Ascending aorta (tissue), 2 donors: ENCODE results near the gene CD36. TPM values are rescaled to one million over a fixed set of nuclear protein-coding genes. Genes with fewer than 3 reads are reported as not detected.

Source experiments
- DNase-seq, 2 donors: peaks; one replicate each; pipeline ENCODE4 v3.0.0-alpha.2; 2019; ENCODE audit warnings: low spot score in 2 of 2
- H3K27ac ChIP-seq, 2 donors: fragments of 200-600 bp; sonication (generic); one replicate each; pipeline ENCODE4 v1.5.1; 2016 to 2017; ENCODE audit warnings: mild to moderate bottlenecking in 1 of 2
- H3K27me3 ChIP-seq: fragments of 200-600 bp; sonication (generic); one replicate; pipeline ENCODE4 v1.5.1; 2017
- H3K36me3 ChIP-seq, 2 donors: fragments of 200-600 bp; sonication (generic); one replicate each; pipeline ENCODE4 v1.5.1; 2016
- H3K4me1 ChIP-seq, 2 donors: fragments of 200-600 bp; sonication (generic); one replicate each; pipeline ENCODE4 v1.5.1; 2016 to 2017; ENCODE audit warnings: mild to moderate bottlenecking in 1 of 2
- H3K4me3 ChIP-seq, 2 donors: fragments of 200-600 bp; sonication (generic); one replicate each; pipeline ENCODE4 v1.5.1; 2016 to 2017; ENCODE audit warnings: mild to moderate bottlenecking in 1 of 2
- H3K9me3 ChIP-seq, 2 donors: fragments of 200-600 bp; sonication (generic); one replicate each; pipeline ENCODE4 v1.5.1; 2016
- CTCF ChIP-seq, 3 experiments: fragments of 200-600 bp in 2 of 3; fragments of 450-650 bp in 1 of 3; sonication (generic) in 2 of 3; IDR thresholded peaks; one replicate each; pipeline ENCODE4 v1.5.1; 2016 to 2019; ENCODE audit warnings: antibody characterized with exemption in 3 of 3, mild to moderate bottlenecking in 1 of 3, moderate library complexity in 1 of 3
- intact Hi-C: fragments of 100-400 bp; cut with DNase I; formaldehyde crosslinking; loops from one replicate; pipeline ENCODE4 v1.15.1; 2023
- total RNA-seq: library from RNA; depleted of rRNA; stranded (reverse); fragments of >200 nt; gene quantifications from one replicate; pipeline ENCODE4 v1.1.0, GENCODE V29; 2016

Gene CD36
- total RNA-seq, 1 donor from 2014 or later = 302 TPM

GRCh38 chr7:80632819-80633218, 5.6 kb upstream of the CD36 start:
- TF ChIP-seq CTCF (IDR thresholded peaks at IDR 0.05) = no peak
- H3K36me3 ChIP-seq = no peaks in the 10 kb centered on the region
- no peak for DNase-seq
- H3K4me1 ChIP-seq = no peaks in the 10 kb centered on the region
- intact Hi-C loops = no loop called here
- H3K27me3 ChIP-seq = no peaks in the 10 kb centered on the region
- H3K9me3 ChIP-seq = no peaks in the 10 kb centered on the region
- no peak overlapping the region for H3K27ac ChIP-seq
- no peak overlapping the region for H3K4me3 ChIP-seq

- Histone ChIP-seq H3K27me3 (no peaks in the 10 kb centered on the region), H3K27ac (no peak overlapping the region), H3K4me3 (no peak overlapping the region), H3K4me1 (no peaks in the 10 kb centered on the region), H3K36me3 (no peaks in the 10 kb centered on the region), H3K9me3 (no peaks in the 10 kb centered on the region)
- DNase-seq = no peak
- TF ChIP-seq CTCF (IDR thresholded peaks at IDR 0.05) = no peak
- intact Hi-C loops = no loop called here
These were observed 3.9 kb upstream of the CD36 start for GRCh38 chr7:80634505-80634904.

- no peak for TF ChIP-seq CTCF (IDR thresholded peaks at IDR 0.05)
- DNase-seq = no peak
- H3K9me3 ChIP-seq = no peaks in the 10 kb centered on the region
- no peak overlapping the region for H3K4me3 ChIP-seq
- H3K4me1 ChIP-seq = no peaks in the 10 kb centered on the region
- no peaks in the 10 kb centered on the region for H3K36me3 ChIP-seq
- intact Hi-C loops = no loop called here
- H3K27me3 ChIP-seq = no peaks in the 10 kb centered on the region
- H3K27ac ChIP-seq = no peak overlapping the region
These were observed 2.9 kb upstream of the CD36 start for GRCh38 chr7:80635533-80635932.

GRCh38 chr7:80635998-80636397, 2.4 kb upstream of the CD36 start:
- Histone ChIP-seq H3K4me1 (no peaks in the 10 kb centered on the region), H3K27me3 (no peaks in the 10 kb centered on the region), H3K27ac (no peak overlapping the region), H3K36me3 (no peaks in the 10 kb centered on the region), H3K4me3 (no peak overlapping the region), H3K9me3 (no peaks in the 10 kb centered on the region)
- intact Hi-C loops = no loop called here
- no peak for DNase-seq
- no peak for TF ChIP-seq CTCF (IDR thresholded peaks at IDR 0.05)

- no peaks in the 10 kb centered on the region for H3K36me3 ChIP-seq
- no peak for DNase-seq
- no peaks in the 10 kb centered on the region for H3K9me3 ChIP-seq
- no peak for TF ChIP-seq CTCF (IDR thresholded peaks at IDR 0.05)
- no peaks in the 10 kb centered on the region for H3K4me1 ChIP-seq
- intact Hi-C loops = no loop called here
- H3K27me3 ChIP-seq = no peaks in the 10 kb centered on the region
- H3K27ac ChIP-seq = no peak overlapping the region
- no peak overlapping the region for H3K4me3 ChIP-seq
These were observed 1.7 kb upstream of the CD36 start for GRCh38 chr7:80636709-80637108.

GRCh38 chr7:80637454-80637853, 988 bp upstream of the CD36 start:
- no peak for TF ChIP-seq CTCF (IDR thresholded peaks at IDR 0.05)
- DNase-seq = no peak
- no peaks in the 10 kb centered on the region for H3K4me1 ChIP-seq
- intact Hi-C loops = no loop called here
- no peaks in the 10 kb centered on the region for H3K9me3 ChIP-seq
- H3K27me3 ChIP-seq = no peaks in the 10 kb centered on the region
- no peak overlapping the region for H3K27ac ChIP-seq
- H3K4me3 ChIP-seq = no peak overlapping the region
- no peaks in the 10 kb centered on the region for H3K36me3 ChIP-seq
